Spleen (tissue), 11 donors: ENCODE measurements around the gene CCDC175. TPM values are rescaled to one million over a fixed set of nuclear protein-coding genes. Genes with fewer than 3 reads are reported as not detected.

ENCODE experiments used
- DNase-seq: peaks from one replicate; pipeline ENCODE4 v3.0.0-alpha.2; 2020
- H3K27ac ChIP-seq, 8 donors: fragments of 200-600 bp; sonication (generic) in 7 of 8; 1 replicate in 4 of 8; 2 replicates in 4 of 8; pipeline versions ENCODE4 v1.5.0 to v1.8.0; 2016 to 2021; ENCODE audit warnings: inconsistent platforms in 4 of 8, mild to moderate bottlenecking in 4 of 8, moderate library complexity in 1 of 8
- H3K27me3 ChIP-seq, 7 donors: fragments of 200-600 bp; sonication (generic) in 6 of 7; replicated peaks in 1 of 7; 1 replicate in 4 of 7; 2 replicates in 3 of 7; pipeline versions ENCODE4 v1.5.0 to v1.8.0; 2016 to 2021; ENCODE audit warnings: inconsistent platforms in 3 of 7, mild to moderate bottlenecking in 1 of 7
- H3K36me3 ChIP-seq, 6 donors: fragments of 200-600 bp; sonication (generic) in 5 of 6; 1 replicate in 4 of 6; 2 replicates in 2 of 6; pipeline versions ENCODE4 v1.5.0 to v1.8.0; 2016 to 2021; ENCODE audit warnings: inconsistent platforms in 2 of 6
- H3K4me1 ChIP-seq, 6 donors: fragments of 200-600 bp; sonication (generic) in 5 of 6; 1 replicate in 3 of 6; 2 replicates in 3 of 6; pipeline versions ENCODE4 v1.5.0 to v1.8.0; 2016 to 2021; ENCODE audit warnings: inconsistent platforms in 3 of 6
- H3K4me3 ChIP-seq, 8 donors: fragments of 200-600 bp; sonication (generic) in 7 of 8; 1 replicate in 4 of 8; 2 replicates in 4 of 8; pipeline versions ENCODE4 v1.5.0 to v1.8.0; 2016 to 2021; ENCODE audit warnings: inconsistent platforms in 4 of 8, mild to moderate bottlenecking in 4 of 8, moderate library complexity in 2 of 8
- H3K9me3 ChIP-seq, 8 donors: fragments of 200-600 bp; sonication (generic) in 7 of 8; 1 replicate in 4 of 8; 2 replicates in 4 of 8; pipeline versions ENCODE4 v1.5.0 to v1.8.0; 2016 to 2021; ENCODE audit warnings: inconsistent platforms in 4 of 8
- CTCF ChIP-seq, 11 experiments: fragments of 200-600 bp in 7 of 11; fragments of 450-650 bp in 4 of 11; sonication (generic) in 4 of 11; IDR thresholded peaks in 8 of 11; conservative IDR thresholded peaks in 3 of 11; 1 replicate in 7 of 11; 2 replicates in 4 of 11; pipeline versions ENCODE4 v1.4.0 to v1.8.0; 2016 to 2021; ENCODE audit warnings: antibody characterized with exemption in 11 of 11, inconsistent platforms in 4 of 11, mild to moderate bottlenecking in 1 of 11
- POLR2A ChIP-seq, 3 donors: fragments of 450-650 bp; IDR thresholded peaks; one replicate each; pipeline ENCODE4 v1.5.1; 2017; ENCODE audit warnings: antibody characterized with exemption in 3 of 3, mild to moderate bottlenecking in 1 of 3
- POLR2AphosphoS5 ChIP-seq, 3 donors: sonication (generic); formaldehyde crosslinking; IDR thresholded peaks; one replicate each; pipeline ENCODE4 v1.5.1; 2017; ENCODE audit warnings: antibody characterized with exemption in 3 of 3
- WGBS, 5 donors: extraction: QIAGEN DNeasy Blood & Tissue Kit in 3 of 5; methylation state at CpG; one replicate each; pipeline versions ENCODE4 v1.1.5 to v1.1.7; 2013 to 2018; 5-methylcytosine and 5-hydroxymethylcytosine counted together
- intact Hi-C: fragments of 100-400 bp; cut with DNase I; formaldehyde crosslinking; loops from one replicate; pipeline ENCODE4 v1.15.0; 2023; ENCODE audit warnings: low total_unique reads
- polyA plus RNA-seq, 3 donors: library from polyadenylated mRNA; stranded (reverse); fragments of 200-250 nt; gene quantifications; one replicate each; pipeline ENCODE4 v1.2.1, GENCODE V29; 2013
- total RNA-seq, 7 donors: library from RNA; depleted of rRNA in 3 of 7; stranded (reverse); fragments of >200 nt in 3 of 7; fragmentation: NEBNext Ultra II Directional in 4 of 7; extraction: Animal tissue kit (Norgen Biotek cat#: 25700) in 4 of 7; gene quantifications; one replicate each; pipeline versions ENCODE4 v1.1.0 to v1.2.1, GENCODE V29; 2016 to 2021
- donor health status: healthy with polysubstance abuse.
- donor health status: DM: no; HTN: no; CAD: no; lungs with moderate emphysema.
- donor health status: DM: no; HTN: no; CAD: no.
- donor health status: Bipolar disorder and iron deficiency.
- donor health status: healthy.
- donor health status: DM: no; HTN: no; CAD: no.
- donor health status: DM: yes; HTN: yes; CAD: no.

The CCDC175 gene
- total and polyA plus RNA-seq, 10 donors, result 0.34 to 1.9 (median 0.43) TPM; not detected in 5

GRCh38 chr14:59455411-59455810 lies 121.2 kb downstream of the CCDC175 start:
- peaks cover 0 to 29% (median 0%) of the 10 kb centered on the region in 6 donors for H3K36me3 ChIP-seq
- no peak for DNase-seq
- no peak for TF ChIP-seq POLR2A (IDR thresholded peaks at IDR 0.05)
- no peak for TF ChIP-seq CTCF (IDR thresholded peaks at IDR 0.05 in 8 of 11, conservative IDR thresholded peaks at IDR 0.05 in 3 of 11)
- no peak for TF ChIP-seq POLR2AphosphoS5 (IDR thresholded peaks at IDR 0.05)
- no peaks in the 10 kb centered on the region for H3K27me3 ChIP-seq
- WGBS, 5 donors, result 94 to 100% (median 96%) methylated on average over 1 of the region's 1 CpG
- H3K27ac ChIP-seq, result no peak overlapping the region
- no peaks in the 10 kb centered on the region for H3K9me3 ChIP-seq
- intact Hi-C loops, result no loop called here
- no peaks in the 10 kb centered on the region for H3K4me1 ChIP-seq
- H3K4me3 ChIP-seq, result no peak overlapping the region

Other genes with a start within 250 kb of the CCDC175 start
- gene GPR135, start 111.4 kb downstream of the CCDC175 start, total RNA-seq, result 1 to 10 TPM; 1.8 to 8.3 (median 3.3) TPM
- gene GPR135, start 111.4 kb downstream of the CCDC175 start, polyA plus RNA-seq, result under 1 TPM; 0.27 to 0.45 (median 0.37) TPM
- gene L3HYPDH, start 92.4 kb downstream of the CCDC175 start, total RNA-seq, result 10 to 100 TPM; 24.8 to 71.8 (median 39.2) TPM
- 10 to 100 TPM; 39.9 to 50.2 (median 49.7) TPM for gene L3HYPDH, start 92.4 kb downstream of the CCDC175 start, polyA plus RNA-seq
- gene JKAMP, start 92.3 kb downstream of the CCDC175 start, total RNA-seq, result 10 to 100 TPM; 28.5 to 92.2 (median 40.4) TPM
- gene JKAMP, start 92.3 kb downstream of the CCDC175 start, polyA plus RNA-seq, result 10 to 100 TPM; 18.9 to 23.4 (median 21.9) TPM